H1 (cell line): Measurements from ENCODE around the gene OTOF. TPM values are rescaled to one million over a fixed set of nuclear protein-coding genes. Genes with fewer than 3 reads are reported as not detected.
A peak's percentile ranks its signal among the peaks of the same experiment; 100 is the strongest.

Experiments used
- CTCF ChIA-PET: fragments of 300-600 bp; sonication (Branson Sonifier 250); formaldehyde crosslinking; loops from one replicate; lab custom pipeline; 2021; ENCODE audit not compliant: partially characterized antibody; lab: Charles Lee
- POLR2A ChIA-PET: fragments of 300-600 bp; sonication (Branson Sonifier 250); formaldehyde crosslinking; loops from one replicate; lab custom pipeline; 2021; ENCODE audit warnings: inconsistent platforms; ENCODE audit not compliant: partially characterized antibody; lab: Charles Lee
- DNase-seq, 2 experiments: peaks; one replicate each; pipeline versions ENCODE4 v3.0.0 to v3.0.0-alpha.2; 2010 to 2022; ENCODE audit warnings: low spot score in 2 of 2, low read depth in 1 of 2, mixed read lengths in 1 of 2
- FAIRE-seq: peaks from 2 replicates; lab custom pipeline; 2011; peaks lifted over from hg19 to GRCh38; lab: Jason Lieb, UNC
- H2AFZ ChIP-seq: 2 replicates; pipeline ENCODE4 v1.8.1; 2012; ENCODE audit warnings: low read length, inconsistent platforms
- H2AK5ac ChIP-seq: 2 replicates; pipeline ENCODE4 v1.6.1; 2013; ENCODE audit warnings: low read depth, low read length
- H2BK120ac ChIP-seq: replicated peaks from 2 replicates; pipeline ENCODE3; 2013; ENCODE audit warnings: low read depth, low read length, inconsistent platforms
- H2BK12ac ChIP-seq: 2 replicates; pipeline ENCODE4 v1.6.1; 2013; ENCODE audit warnings: low read depth, low read length
- H2BK15ac ChIP-seq: 2 replicates; pipeline ENCODE4 v1.6.1; 2013; ENCODE audit warnings: low read length
- H2BK20ac ChIP-seq: 2 replicates; pipeline ENCODE4 v1.6.1; 2013; ENCODE audit warnings: low read length
- H2BK5ac ChIP-seq: 2 replicates; pipeline ENCODE4 v1.6.1; 2013; ENCODE audit warnings: low read depth, low read length
- H3K14ac ChIP-seq: 2 replicates; pipeline ENCODE4 v1.6.1; 2013; ENCODE audit warnings: inconsistent platforms; ENCODE audit not compliant: insufficient read length
- H3K18ac ChIP-seq: 2 replicates; pipeline ENCODE4 v1.6.1; 2013; ENCODE audit warnings: low read length; ENCODE audit errors: extremely low read depth
- H3K23ac ChIP-seq: 2 replicates; pipeline ENCODE4 v1.6.1; 2013; ENCODE audit warnings: inconsistent platforms; ENCODE audit not compliant: insufficient read length
- H3K23me2 ChIP-seq: 2 replicates; pipeline ENCODE4 v1.6.1; 2013; ENCODE audit warnings: low read depth, low read length
- H3K27ac ChIP-seq: 2 replicates; pipeline ENCODE4 v1.6.1; 2011; ENCODE audit warnings: low read depth, low read length, inconsistent platforms
- H3K27me3 ChIP-seq, 4 experiments: replicated peaks in 1 of 4; 1 replicate in 1 of 4; 2 replicates in 3 of 4; pipeline versions ENCODE4 v1.6.1 to v1.8.1; 2011 to 2013; ENCODE audit warnings: low read length in 3 of 4, mild to moderate bottlenecking in 3 of 4, inconsistent platforms in 2 of 4, mixed read lengths in 2 of 4, moderate library complexity in 1 of 4; ENCODE audit not compliant: control insufficient read depth in 3 of 4, insufficient read depth in 3 of 4; ENCODE audit errors: extremely low read depth in 1 of 4
- H3K36me3 ChIP-seq, 4 experiments: 2 replicates each; pipeline versions ENCODE4 v1.6.1 to v1.8.1; 2011 to 2013; ENCODE audit warnings: mild to moderate bottlenecking in 4 of 4, low read length in 3 of 4, moderate library complexity in 2 of 4, control low read depth in 1 of 4, inconsistent platforms in 1 of 4; ENCODE audit not compliant: insufficient read depth in 4 of 4, control insufficient read depth in 2 of 4
- H3K4ac ChIP-seq: replicated peaks from 2 replicates; pipeline ENCODE3; 2013; ENCODE audit warnings: low read length, low read depth, mixed read lengths, inconsistent platforms; ENCODE audit not compliant: insufficient read length
- H3K4me1 ChIP-seq, 4 experiments: replicated peaks in 1 of 4; 1 replicate in 1 of 4; 2 replicates in 3 of 4; pipeline versions ENCODE4 v1.6.1 to v1.8.1; 2011 to 2013; ENCODE audit warnings: low read length in 3 of 4, inconsistent platforms in 2 of 4, mixed read lengths in 1 of 4; ENCODE audit not compliant: insufficient read depth in 4 of 4, control insufficient read depth in 3 of 4
- H3K4me2 ChIP-seq, 2 experiments: 2 replicates each; pipeline versions ENCODE4 v1.6.1 to v1.8.1; 2011 to 2013; ENCODE audit warnings: low read depth in 2 of 2, low read length in 2 of 2, control low read depth in 1 of 2, inconsistent platforms in 1 of 2, mild to moderate bottlenecking in 1 of 2; ENCODE audit not compliant: insufficient read depth in 1 of 2
- H3K4me3 ChIP-seq, 4 experiments: fragments of 200-600, 300-600 bp in 1 of 4; sonication (generic), shearing (Covaris generic), sonication (Bioruptor Twin) in 1 of 4; 2 replicates each; pipeline versions ENCODE4 v1.5.1 to v1.8.1; 2011 to 2016; ENCODE audit warnings: low read length in 4 of 4, low read depth in 3 of 4, control low read depth in 2 of 4, inconsistent platforms in 2 of 4, mild to moderate bottlenecking in 2 of 4, mixed read lengths in 1 of 4, moderate library complexity in 1 of 4; ENCODE audit not compliant: insufficient read depth in 2 of 4; ENCODE audit errors: extremely low read depth in 1 of 4
- H3K56ac ChIP-seq: replicated peaks from 2 replicates; pipeline ENCODE3; 2013; ENCODE audit warnings: low read depth, mild to moderate bottlenecking, mixed read lengths, low read length, inconsistent platforms; ENCODE audit not compliant: insufficient read length
- H3K79me1 ChIP-seq: 2 replicates; pipeline ENCODE4 v1.6.1; 2013; ENCODE audit warnings: low read depth, low read length, control low read depth
- H3K79me2 ChIP-seq, 2 experiments: 2 replicates each; pipeline versions ENCODE4 v1.6.1 to v1.8.1; 2012 to 2013; ENCODE audit warnings: low read length in 2 of 2, mild to moderate bottlenecking in 2 of 2, inconsistent platforms in 1 of 2; ENCODE audit not compliant: insufficient read depth in 2 of 2, control insufficient read depth in 1 of 2
- H3K9ac ChIP-seq, 4 experiments: replicated peaks in 1 of 4; 1 replicate in 1 of 4; 2 replicates in 3 of 4; pipeline versions ENCODE4 v1.6.1 to v1.8.1; 2011 to 2013; ENCODE audit warnings: low read depth in 3 of 4, low read length in 3 of 4, control low read depth in 2 of 4, mild to moderate bottlenecking in 2 of 4, moderate library complexity in 2 of 4, inconsistent platforms in 1 of 4; ENCODE audit errors: extremely low read depth in 1 of 4
- H3K9me3 ChIP-seq, 2 experiments: 2 replicates each; pipeline versions ENCODE4 v1.6.1 to v1.8.1; 2012 to 2013; ENCODE audit warnings: mild to moderate bottlenecking in 2 of 2, moderate library complexity in 2 of 2, control low read depth in 1 of 2, inconsistent platforms in 1 of 2, low read depth in 1 of 2, low read length in 1 of 2, mixed read lengths in 1 of 2; ENCODE audit not compliant: insufficient read depth in 2 of 2
- H4K20me1 ChIP-seq, 2 experiments: replicated peaks in 1 of 2; 2 replicates each; pipeline versions ENCODE3 to v1.8.1; 2011 to 2013; ENCODE audit warnings: inconsistent platforms in 2 of 2, low read length in 2 of 2, mild to moderate bottlenecking in 1 of 2; ENCODE audit not compliant: insufficient read depth in 2 of 2, control insufficient read depth in 1 of 2
- H4K5ac ChIP-seq: 2 replicates; pipeline ENCODE4 v1.6.1; 2013; ENCODE audit warnings: low read length, low read depth, mixed read lengths, inconsistent platforms; ENCODE audit not compliant: insufficient read length
- H4K8ac ChIP-seq: 2 replicates; pipeline ENCODE4 v1.8.0; 2013; ENCODE audit warnings: mild to moderate bottlenecking, moderate library complexity, low read length, inconsistent platforms; ENCODE audit not compliant: insufficient read depth; ENCODE audit errors: extremely low read depth
- H4K91ac ChIP-seq: replicated peaks from 2 replicates; pipeline ENCODE3; 2013; ENCODE audit warnings: low read length, mixed read lengths, inconsistent platforms; ENCODE audit not compliant: insufficient read length
- CHD2 ChIP-seq: IDR thresholded peaks from 2 replicates; pipeline ENCODE4 v1.6.1; 2012; ENCODE audit warnings: low read length, improper control_type of control experiment
- RXRA ChIP-seq: IDR thresholded peaks from 2 replicates; pipeline ENCODE4 v1.6.1; 2011; ENCODE audit warnings: low read depth, mild to moderate bottlenecking, low read length, moderate library complexity; ENCODE audit not compliant: insufficient read depth
- SP4 ChIP-seq: IDR thresholded peaks from 2 replicates; pipeline ENCODE4 v1.6.1; 2012; ENCODE audit warnings: low read length, inconsistent platforms
- TBP ChIP-seq: IDR thresholded peaks from 2 replicates; pipeline ENCODE4 v1.6.1; 2011; ENCODE audit warnings: low read depth, low read length, improper control_type of control experiment
- WGBS, 2 experiments: shearing (Covaris generic) in 1 of 2; methylation state at CpG; one replicate each; pipeline versions ENCODE4 v1.1.6 to v1.1.7; 2013 to 2015; ENCODE audit warnings: low lambda C conversion rate in 2 of 2, mixed read lengths in 2 of 2, inconsistent platforms in 1 of 2, low coverage in 1 of 2, missing lambda C conversion rate in 1 of 2; ENCODE audit not compliant: insufficient replicate concordance in 2 of 2, insufficient coverage in 1 of 2, insufficient read length in 1 of 2; ENCODE audit errors: extremely low coverage in 1 of 2, missing lambda C conversion rate in 1 of 2; 5-methylcytosine and 5-hydroxymethylcytosine counted together
- polyA plus RNA-seq, 7 experiments: library from polyadenylated mRNA; depleted of rRNA in 3 of 7; stranded (reverse) in 5 of 7; unstranded in 2 of 7; fragments of >200 nt in 5 of 7; fragments of 200-250 nt in 2 of 7; gene quantifications; 1 replicate in 5 of 7; 2 replicates in 1 of 7; 4 replicates in 1 of 7; pipeline versions ENCODE4 v1.2.1 to v1.2.3, GENCODE V29; 2011 to 2013; ENCODE audit warnings: missing spikeins in 2 of 7, mixed read lengths in 2 of 7
- total RNA-seq: library from RNA; stranded (reverse); fragmentation: NEBNext Ultra II Directional; extraction: Animal tissue kit (Norgen Biotek cat#: 25700); gene quantifications from 2 replicates; pipeline ENCODE4 v1.2.1, GENCODE V29; 2021

OTOF gene
- total and polyA plus RNA-seq, 2 of the 8 experiments (the other 6 are each of a cell fraction or from before 2014, with no cell fraction given) = 0.06 TPM; not detected in 1

DNA sequence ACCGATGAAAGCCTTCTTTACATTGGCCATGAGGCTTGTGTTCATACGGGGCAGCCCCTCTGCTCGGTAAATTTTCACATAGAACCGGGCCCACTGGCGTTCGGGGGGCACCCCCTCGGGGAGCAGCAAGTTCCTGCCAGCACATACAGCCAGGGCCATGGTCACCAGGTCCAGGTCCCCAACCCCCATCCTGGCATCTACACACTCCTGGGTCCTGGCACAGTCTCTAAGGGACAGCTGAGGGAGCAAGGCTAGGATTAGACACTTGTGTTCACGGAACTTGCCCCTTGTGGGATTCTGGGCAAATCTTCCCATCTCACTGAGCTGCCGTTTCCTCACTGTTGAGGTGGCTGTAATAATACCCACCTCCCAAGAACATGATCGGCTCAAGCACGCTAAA lies 5.6 kb upstream of the OTOF start:
- no peak overlapping the region for H2AFZ ChIP-seq
- peaks cover 5% of the 10 kb centered on the region; the same call in 1 of the 2 replicates for H3K23me2 ChIP-seq
- H2AK5ac ChIP-seq = no peak overlapping the region
- H3K79me2 ChIP-seq = no peaks in the 10 kb centered on the region
- H3K27me3 ChIP-seq = no peaks in the 10 kb centered on the region
- no peaks in the 10 kb centered on the region for H3K9me3 ChIP-seq
- no peak overlapping the region for H2BK120ac ChIP-seq
- no peak overlapping the region for H2BK15ac ChIP-seq
- no peak for TF ChIP-seq TBP
- TF ChIP-seq CHD2 = no peak
- TF ChIP-seq RXRA = no peak
- TF ChIP-seq SP4 = no peak
- no peak overlapping the region for H3K18ac ChIP-seq
- H4K5ac ChIP-seq = no peak overlapping the region
- no peak overlapping the region for H3K14ac ChIP-seq
- H3K4ac ChIP-seq = no peak overlapping the region
- H2BK5ac ChIP-seq = peak overlapping the region; percentile 47; the same call in 1 of the 2 replicates
- no peak overlapping the region for H4K91ac ChIP-seq
- H3K79me1 ChIP-seq = no peaks in the 10 kb centered on the region
- POLR2A ChIA-PET = no interaction called here
- H3K27ac ChIP-seq = no peak overlapping the region
- no peak for FAIRE-seq
- H2BK12ac ChIP-seq = no peak overlapping the region
- no peaks in the 10 kb centered on the region for H3K36me3 ChIP-seq
- no peak overlapping the region for H3K9ac ChIP-seq
- no peak overlapping the region for H4K8ac ChIP-seq
- CTCF ChIA-PET = interaction anchor here (1.0 to 3.4 kb wide), 4 partner anchors 13 to 20 kb away, joined by 3 to 14 read pairs (median 3); no protein-coding TSS in a partner anchor
- 91% methylated on average over 11 of the region's 11 CpGs; no CpG with 5 or more reads in 1 of the 2 experiments for WGBS, 2 experiments
- H2BK20ac ChIP-seq = no peak overlapping the region
- H3K4me3 ChIP-seq = no peak overlapping the region
- no peak overlapping the region for H3K56ac ChIP-seq
- no peak for DNase-seq
- H3K23ac ChIP-seq = no peak overlapping the region
- H3K4me2 ChIP-seq = no peak overlapping the region
- no peaks in the 10 kb centered on the region; a peak in 1 of 7 replicates for H3K4me1 ChIP-seq
- peaks cover 0 to 7% of the 10 kb centered on the region in 2 experiments for H4K20me1 ChIP-seq
